GM12872 (cell line): Measurements from ENCODE around the gene GPR151.

Source experiments
- TF ChIP-seq, protein P1 (sequence below): IDR thresholded peaks from 3 replicates; pipeline ENCODE4 v1.5.1; 2011; ENCODE audit warnings: low read depth, mild to moderate bottlenecking, low read length, moderate library complexity; ENCODE audit not compliant: insufficient read depth

Gene GPR151

DNA sequence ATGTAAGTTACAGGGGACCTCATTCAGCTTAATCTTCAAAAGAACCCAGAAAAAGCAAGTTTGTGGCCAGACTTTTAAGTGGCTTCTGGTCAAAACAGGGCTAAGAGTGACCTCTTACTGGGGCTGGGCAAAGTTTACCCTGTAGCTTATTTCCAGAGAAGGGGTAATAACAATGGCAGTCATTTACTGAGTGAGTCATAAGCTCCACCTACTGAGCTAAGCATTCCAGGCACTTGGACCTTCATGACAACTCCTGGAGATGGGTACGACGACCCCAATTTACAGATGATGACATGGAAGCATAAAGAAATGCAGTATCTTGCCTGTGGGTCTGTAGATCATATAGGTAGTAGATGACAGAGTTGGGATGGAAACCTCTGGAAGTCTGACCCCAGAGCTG, 4.7 kb upstream of the GPR151 start:
- TF ChIP-seq, protein P1, sequence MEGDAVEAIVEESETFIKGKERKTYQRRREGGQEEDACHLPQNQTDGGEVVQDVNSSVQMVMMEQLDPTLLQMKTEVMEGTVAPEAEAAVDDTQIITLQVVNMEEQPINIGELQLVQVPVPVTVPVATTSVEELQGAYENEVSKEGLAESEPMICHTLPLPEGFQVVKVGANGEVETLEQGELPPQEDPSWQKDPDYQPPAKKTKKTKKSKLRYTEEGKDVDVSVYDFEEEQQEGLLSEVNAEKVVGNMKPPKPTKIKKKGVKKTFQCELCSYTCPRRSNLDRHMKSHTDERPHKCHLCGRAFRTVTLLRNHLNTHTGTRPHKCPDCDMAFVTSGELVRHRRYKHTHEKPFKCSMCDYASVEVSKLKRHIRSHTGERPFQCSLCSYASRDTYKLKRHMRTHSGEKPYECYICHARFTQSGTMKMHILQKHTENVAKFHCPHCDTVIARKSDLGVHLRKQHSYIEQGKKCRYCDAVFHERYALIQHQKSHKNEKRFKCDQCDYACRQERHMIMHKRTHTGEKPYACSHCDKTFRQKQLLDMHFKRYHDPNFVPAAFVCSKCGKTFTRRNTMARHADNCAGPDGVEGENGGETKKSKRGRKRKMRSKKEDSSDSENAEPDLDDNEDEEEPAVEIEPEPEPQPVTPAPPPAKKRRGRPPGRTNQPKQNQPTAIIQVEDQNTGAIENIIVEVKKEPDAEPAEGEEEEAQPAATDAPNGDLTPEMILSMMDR: no peak

DNA sequence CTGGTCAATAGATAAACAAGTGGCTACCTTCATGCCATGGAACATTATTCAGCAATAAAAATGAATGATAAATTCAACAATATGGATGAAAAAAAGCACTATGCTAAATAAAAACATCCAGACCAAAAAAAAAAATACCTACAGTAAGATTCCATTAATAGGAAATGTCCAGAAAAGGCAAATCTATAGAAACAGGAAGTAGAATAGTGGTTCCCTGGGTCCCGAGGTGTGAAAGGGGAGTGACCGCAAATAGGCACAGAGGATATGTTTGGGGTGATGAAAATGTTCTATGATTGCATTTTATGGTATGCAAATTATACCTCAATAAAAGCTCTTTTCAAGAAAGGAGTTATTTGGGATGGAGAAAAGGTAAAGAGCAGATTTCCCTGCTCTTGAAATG, 3.6 kb upstream of the GPR151 start:
- TF ChIP-seq, protein P1: no peak

DNA sequence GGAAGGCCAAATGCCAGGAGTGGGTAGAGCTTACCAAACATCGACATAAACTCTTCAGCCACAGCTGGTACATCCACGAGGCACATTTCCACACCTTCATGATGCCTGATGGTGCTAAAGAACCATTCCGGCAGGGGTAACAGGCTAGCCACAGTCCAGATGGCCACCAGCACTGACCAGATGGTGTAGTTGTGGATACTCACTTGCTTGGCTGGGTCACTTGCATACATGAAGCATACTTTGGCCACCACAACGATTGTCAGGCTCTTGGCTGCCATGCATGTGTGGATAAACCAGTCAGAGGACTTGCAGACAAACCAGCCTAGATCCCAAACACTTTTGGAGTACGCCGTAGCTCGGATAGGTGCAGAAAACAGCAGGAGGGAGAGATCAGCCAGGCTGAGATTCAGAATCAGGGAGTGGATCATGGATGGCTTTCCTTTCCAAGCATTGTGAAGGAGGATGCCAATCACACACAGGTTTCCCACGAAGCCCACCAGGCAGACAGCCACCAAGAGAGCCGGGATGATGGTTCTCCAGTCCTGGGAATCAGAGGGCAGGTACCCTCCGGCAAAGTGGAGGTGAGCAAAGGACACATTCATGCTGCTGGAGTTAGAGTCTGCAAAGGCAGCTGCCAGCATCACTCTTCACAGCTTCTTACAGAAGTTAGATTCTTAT, 378 bp downstream of the GPR151 start:
- TF ChIP-seq, protein P1: no peak

DNA sequence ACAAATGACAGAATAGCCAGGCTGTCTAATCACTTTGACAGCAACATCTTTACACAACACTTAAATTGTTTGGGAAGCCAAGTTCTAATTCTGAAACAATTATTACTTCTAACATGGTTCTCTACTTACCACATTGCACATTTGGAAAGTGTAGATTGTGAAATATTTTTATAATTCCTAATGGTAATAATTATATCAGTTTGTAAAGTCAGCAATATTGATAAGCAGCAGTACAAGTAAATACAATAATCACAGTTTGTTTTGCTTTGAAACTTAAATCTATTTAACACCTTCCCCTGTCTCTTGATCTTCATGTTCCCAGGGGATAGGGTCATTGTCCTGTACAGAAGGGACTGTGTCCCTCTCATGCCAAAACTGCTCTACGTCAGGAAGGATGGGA, 1.4 kb downstream of the GPR151 start:
- TF ChIP-seq, protein P1: no peak

DNA sequence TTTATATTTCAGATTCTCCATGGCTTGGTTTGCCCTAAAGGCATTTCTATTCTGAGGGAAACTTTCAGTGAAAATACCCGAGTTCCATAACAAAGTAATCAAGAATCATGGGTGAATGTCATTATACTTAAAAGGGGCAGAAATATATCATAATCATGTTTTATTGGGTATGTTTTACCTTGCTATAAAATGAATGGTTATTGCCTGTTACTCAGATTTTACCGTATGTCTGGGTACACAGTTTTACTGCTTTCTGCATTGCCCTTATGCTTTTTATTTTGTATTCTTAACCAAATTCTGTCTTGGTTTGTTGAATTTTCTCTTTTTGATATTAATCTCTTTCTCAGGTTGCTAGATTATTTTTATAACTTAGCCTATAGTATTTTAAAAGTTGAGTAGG, 2.5 kb downstream of the GPR151 start:
- TF ChIP-seq, protein P1: no peak

DNA sequence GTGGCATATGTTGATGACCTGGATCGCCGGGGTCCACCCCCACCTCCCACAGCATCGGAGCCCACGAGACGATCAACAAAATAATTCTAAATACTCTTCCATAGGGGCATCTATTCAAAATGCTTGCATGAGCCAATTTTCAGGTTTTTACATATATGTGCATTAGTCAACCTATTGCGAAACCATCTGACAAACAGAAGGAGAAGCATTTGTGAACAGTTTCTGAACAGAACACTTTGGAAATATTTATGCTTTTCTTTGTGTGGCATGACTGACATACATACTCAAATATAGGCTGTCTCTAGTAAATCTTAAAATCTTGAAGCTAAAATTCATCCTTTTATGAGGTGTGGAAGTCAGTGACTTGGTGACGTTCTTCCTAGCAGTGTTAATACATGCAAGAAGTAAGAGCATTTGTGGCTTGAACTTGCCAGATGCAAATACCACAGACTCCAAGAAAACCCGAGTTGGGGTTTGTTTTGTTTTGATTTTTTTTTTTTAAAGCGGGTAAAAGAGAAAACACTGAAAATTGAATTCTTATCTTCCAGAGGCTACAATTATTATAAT, 5.3 kb downstream of the GPR151 start:
- TF ChIP-seq, protein P1: no peak

DNA sequence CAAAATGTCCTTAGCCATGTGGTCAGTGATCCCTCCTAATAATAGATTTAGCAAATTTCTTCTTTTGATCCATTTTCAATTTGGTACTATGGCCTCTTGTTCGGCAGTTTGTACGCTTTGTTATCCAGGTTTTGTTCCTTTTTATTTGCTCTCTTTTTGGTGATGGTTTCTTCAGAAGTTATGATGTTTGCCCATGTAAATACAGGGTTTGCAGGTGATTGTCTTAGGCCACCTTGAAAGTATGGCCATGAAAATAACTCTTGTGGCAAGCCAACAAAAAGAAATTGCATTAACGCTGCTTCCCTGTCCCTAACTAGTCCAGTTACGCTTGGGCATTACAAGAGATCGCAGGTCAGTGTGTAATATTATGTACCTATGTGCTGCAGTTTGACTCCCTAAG, 8.6 kb downstream of the GPR151 start:
- TF ChIP-seq, protein P1: no peak
